Eye (tissue), 1 donor: ENCODE measurements around the gene POMT2.
A peak's percentile ranks its signal among the peaks of the same experiment; 100 is the strongest.

Experiments used
- DNase-seq: peaks from one replicate; pipeline ENCODE4 v3.0.0-alpha.2; 2015

The POMT2 gene

DNA sequence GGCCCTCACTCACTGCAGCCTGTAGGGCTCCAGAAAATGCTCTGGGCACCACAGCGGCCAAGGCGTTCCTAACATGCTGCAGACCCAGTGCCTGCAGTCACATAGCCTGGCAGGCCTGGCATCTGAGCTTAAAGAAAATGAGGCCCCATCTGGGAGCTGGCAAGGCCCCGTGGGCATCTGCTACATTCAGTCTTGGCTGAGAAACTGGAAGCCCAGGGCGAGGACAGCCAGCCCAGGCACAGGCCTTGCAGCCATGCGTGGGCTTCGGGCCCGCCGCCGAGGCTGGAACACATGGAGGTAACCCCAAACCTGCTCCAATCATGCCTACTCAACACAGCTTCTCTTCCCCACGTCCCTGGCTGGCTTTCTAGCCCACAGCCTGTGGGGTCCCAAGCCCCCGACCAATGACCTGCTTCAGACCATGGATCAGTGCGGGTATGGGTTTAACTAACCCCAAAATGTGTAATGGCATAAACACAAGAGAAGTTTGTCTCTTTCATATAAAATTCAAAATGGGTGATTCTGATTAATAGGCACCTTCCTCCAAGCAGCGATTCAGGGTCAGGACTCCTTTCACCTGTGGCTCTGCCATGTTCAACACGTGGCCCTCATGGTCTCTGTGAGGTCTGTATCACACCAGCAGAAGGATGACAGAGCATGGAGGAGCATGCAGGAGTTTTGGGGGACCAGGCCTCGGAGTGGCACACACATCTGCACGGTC is 56.1 kb downstream of the POMT2 start:
- DNase-seq: no peak

DNA sequence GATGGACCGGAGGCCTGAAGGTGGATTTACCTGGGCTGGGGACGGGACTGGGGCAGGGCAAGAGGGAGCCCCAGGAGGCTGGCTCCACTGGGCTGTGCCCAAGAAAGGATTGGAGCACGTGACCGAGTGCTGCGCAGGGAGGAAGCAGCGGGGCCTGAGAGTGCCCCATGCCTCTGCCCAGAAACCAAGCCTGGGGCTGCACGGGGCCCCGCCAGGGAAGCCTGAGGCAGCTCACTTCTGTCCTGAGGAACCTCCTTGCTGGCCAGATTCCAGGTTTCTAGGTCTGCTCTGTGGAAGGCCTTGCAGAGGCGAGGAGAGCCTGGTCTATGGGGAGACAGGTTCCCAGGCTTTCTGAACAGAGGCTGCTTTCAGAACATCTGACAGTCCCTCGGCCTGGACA is 60.1 kb downstream of the POMT2 start:
- peak; percentile 38 for DNase-seq

DNA sequence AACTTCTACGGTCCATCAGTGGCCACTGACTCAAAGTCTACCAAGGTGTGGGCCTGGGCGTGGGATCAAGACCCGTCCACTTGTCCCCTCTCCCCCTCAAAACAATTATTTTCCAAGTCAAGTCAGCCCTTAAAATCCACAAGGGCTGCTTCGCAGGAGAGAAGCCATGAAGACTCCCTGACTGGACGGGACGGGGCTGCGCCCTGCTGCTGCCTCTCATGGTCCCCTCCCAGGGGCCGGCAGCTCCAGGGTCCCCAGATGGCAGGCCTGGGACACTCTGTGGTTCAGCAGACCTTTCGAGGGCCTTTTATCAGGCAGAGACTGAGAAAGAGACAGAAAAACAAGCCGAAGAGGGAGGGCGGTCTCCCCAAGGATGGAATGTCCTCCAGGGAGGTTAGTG is 60.5 kb downstream of the POMT2 start:
- DNase-seq: no peak

DNA sequence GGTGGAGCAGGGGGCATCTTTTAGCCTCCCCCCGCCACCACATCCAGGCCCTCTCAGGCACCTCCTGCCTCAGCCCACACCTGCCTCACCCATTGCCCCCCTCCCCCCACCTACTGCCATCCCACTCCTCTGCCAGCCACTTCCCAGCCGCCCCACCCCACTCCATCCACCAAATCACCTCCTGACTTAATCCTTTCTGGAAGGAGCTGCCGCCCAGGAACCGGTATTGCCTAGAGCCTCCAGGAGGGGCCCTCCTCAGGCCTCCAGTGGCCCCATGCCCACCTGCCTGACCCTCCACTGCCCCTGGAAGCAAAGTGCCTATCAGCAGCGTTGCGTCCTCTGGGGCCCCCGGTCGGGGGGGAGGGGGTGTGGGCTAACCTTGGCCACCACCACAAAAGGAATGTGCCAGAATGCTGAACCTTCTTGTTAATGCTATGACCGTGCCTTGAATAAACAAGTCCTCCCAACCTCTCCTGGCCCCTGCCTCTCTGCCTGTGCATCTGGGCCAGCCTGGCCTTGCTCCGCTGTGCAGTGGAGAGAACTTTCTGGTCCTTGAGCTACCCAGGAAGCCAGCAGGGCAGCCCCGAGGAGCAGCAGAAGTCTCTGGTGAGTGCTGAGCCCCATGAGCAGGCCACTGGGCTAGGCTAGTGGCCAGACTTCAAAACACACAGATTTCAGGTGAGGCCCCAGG is 61.5 kb downstream of the POMT2 start:
- no peak for DNase-seq

DNA sequence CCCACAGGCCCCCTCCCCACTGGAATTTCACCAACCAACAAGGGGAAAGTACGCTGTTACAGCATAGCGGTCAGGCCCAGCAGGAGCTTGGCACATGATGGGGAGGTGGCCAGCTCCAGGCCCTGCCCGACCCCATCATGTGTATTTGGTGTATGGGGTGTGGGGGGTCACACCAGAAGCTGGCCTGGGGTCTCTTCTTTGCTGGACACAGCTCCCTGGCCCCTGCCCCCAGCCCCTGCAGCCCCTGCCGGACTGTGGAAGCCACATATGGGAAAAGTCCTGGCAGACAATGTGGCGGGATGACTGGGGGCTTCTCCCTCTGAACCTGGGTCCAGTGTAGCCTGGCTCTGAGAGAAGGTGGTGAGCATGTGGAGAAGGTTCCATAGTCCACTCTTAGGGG is 62.1 kb downstream of the POMT2 start:
- no peak for DNase-seq

DNA sequence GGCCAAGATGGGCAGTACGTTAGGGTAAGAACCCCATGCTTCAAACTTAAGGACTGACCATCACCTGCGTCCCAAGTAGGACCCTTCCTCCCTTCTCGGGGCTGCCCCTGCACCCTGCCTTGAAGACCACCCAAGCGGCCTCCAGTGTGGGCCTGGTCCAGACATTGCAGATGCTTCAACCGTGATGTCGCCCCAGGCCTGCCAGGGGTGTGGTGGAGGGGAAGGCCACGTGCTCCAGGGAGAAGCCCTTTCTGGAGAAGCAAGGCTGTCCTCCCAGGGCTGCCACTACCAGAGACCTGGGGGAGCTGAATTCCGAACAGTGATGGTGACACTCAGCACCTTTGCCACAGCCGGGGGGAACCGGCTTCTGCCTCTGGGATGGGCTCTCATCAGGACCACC is 63.0 kb downstream of the POMT2 start:
- no peak for DNase-seq

DNA sequence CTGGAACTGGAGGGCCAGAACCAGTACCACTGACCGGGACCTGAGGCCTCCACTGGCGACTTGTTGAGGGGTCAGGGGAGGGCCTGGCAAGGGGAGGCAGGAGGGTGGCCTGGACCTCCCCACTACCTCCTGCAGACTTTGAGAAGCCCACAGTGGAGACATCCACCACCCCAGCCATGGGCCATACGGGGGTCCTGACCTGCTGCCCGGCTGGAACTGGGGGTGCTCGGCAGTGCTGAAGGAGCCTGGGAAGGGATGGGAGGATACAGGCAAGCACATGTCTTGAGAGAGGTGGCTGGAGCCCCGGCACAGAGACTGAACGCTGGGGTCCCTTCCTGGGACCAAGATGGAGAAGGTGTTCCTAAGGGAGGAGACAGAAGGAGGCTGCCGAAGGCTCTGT is 64.0 kb downstream of the POMT2 start:
- DNase-seq: no peak

DNA sequence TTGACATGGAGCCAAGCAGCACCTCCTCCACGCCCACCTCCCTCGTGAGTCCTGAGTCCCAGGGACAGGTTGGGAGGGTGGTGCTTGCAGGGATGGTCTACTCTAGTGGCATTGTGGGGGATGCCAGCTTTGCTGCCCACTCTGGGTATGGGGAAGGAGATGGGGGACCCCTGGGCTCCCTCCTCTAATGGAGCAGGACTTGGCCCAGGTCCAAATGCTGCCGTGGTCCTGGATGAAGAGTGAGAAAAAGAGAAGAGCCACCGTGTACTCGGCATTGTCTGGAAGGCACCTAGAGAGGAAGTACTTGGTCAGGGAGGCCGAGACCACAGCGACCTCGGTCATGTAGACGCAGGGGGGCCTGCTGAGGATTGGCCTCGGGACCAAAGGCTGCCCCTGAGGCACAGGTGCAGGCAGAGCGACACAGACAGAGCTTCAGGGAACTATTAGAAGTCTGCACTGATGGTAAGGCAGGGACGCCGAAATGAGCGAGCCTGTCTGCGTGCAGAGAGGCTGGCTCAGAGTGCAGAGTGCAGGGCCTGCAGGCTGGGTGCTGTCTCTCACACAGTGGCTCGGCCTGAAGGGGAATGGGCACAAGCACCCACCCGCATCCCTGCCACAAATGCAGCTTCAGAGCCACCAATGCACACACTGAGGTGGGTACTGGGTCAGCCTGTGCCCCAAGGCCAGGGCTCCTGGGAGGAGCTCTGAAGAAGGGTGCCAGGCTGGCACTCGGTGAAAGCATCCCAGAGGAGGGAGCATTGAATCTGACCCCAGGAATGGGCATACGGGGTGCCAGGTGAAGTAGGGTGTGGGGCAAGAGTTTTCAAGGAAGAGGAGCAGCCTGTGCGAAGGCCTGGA is 67.1 kb downstream of the POMT2 start:
- no peak for DNase-seq

DNA sequence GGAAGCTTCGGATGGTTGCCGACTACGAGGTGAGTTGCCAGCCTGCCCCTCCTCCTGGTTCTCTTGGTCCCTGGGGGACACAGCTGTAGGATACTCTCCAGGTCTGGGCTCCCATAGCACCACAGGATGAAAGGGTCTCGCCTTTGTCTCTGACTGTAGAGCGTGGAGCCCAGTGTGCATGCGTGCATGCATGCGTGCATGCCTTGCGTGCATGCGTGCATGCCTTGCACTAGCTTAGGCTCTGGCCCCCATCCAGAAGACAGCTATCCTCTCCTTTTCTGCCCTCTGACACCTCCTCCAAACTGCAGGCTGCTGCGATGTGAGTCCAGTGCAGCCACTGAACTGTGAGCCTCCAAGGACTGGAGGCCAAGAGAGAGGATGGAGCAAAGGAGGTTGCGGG is 68.8 kb downstream of the POMT2 start:
- DNase-seq: no peak

DNA sequence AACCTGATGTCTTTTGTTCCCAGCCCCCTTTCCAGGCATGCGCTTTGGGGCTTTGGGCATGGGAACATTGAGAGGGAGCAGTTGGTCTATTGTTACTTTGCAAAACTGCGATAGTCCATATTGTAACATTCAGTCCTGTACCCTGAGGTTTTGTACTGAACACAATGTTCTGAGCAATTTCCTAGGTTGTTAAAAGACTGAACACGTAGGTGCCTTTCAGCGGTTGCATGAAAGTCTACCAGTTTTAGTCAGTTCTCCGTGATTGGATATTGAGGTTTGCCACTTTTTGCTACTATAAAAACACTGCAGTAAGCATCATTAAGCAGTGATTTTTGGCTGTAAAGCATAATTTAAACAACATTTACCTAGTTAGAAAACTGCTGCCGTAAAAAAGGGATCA is 69.8 kb downstream of the POMT2 start:
- DNase-seq: no peak

DNA sequence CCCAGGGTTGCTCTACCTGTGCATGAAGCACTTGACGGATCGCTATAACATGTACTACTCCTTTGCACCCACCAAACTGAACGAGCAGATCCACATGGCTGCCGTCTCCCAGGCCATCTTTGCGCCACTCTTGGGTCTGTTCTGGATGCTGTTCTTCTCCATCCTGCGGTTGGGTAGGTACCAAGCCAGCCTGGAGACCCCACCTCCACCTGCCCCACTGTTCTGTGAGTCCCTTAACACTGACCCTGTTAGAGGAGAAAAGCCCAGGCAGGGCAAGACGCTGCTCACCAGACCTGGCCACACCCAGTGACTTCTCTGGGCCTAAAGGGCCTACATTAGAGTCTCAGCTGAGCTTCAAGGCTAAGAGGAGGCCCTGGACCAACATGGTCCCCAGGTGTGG is 71.4 kb downstream of the POMT2 start:
- DNase-seq: no peak

DNA sequence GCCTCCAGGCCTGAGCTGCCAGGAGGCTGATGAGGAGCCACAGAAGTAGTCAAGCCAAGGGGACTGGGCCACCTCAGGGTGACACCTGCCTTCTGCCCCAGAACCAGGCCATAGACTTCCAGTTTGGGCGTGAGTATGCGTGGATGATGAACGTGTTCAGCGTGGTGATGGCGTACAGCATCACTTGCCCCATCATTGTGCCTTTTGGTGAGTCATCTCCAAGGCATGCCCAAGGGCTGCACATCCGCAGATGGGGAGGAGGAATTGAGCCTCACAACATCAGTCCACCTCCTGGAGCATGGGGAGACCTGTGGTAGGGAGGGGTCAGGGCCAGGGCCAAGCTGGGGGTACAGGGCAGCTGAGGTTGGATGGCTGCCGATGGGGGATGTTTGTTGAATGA is 72.0 kb downstream of the POMT2 start:
- DNase-seq: no peak

DNA sequence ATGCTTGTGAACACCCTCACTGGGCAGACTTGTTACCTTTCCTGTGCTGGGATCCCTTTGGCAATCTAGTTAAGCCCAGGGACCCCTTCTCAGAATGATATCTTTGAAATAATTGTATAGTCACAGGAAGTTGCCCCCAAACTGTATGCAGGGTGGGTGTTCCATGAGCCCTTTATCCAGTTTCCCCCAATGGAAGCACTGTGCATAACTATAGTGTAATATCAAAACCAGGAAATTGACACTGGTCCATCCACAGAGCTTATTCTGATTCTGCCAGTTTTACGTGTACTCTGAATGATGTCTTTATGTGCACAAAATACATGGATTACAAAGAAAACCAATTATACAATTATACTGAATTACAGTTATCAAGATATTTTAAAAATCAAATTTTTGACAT is 73.9 kb downstream of the POMT2 start:
- DNase-seq: no peak

DNA sequence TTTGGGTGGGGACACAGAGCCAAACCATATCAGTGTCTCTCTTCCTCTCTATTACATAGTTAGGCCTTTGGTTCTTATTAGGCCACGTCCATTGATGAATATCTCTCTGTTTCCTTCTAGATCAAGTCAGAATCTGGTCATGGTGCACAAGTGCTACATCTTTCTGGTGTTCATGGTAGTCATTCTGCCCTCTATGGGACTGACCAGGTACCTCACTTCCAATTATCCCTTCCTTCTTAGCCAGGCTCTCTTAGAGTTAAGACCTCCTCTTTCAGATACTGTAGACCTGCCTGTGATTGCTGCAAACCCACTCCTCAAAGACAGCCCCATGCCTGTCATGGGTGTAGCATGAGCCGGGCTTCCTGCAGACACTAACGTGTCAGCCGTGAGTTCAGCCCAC is 74.9 kb downstream of the POMT2 start:
- DNase-seq: no peak

DNA sequence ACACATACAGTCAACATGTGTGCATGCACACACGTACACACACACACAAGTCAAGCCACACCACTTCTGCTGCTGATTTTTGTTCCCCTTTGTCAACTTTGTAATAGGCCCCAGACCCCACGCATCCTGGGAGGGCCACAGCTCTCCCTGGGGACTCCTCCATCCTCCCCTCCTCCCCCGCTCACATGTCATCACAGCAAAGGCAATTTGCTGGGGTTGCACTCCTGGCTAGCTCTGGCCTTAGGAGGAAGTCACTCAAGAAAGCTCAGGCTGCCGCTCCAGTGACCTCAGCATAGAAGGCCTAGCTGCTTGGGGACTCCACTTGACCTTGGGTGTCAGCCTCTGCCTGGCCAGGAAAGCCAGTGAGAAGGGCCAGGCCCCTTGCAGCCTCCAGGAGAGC is 76.8 kb downstream of the POMT2 start:
- no peak for DNase-seq

DNA sequence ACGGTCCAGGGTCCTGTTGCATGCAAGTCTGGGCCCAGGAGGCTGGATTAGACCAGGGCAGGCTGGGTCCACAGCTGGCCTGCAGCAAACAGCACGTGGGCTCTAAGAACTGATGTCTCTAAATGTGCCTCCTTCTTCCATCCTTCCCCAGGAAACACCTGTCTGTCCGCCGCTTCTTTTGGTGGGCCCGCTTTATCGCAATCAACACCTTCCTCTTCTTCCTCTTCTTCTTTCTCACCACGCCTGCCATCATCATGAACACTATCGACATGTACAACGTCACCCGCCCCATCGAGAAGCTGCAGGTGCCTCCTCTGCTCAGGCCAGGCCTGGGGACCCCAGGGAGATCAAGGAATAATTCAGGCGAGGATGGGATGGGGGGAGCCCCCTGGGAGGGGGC is 77.9 kb downstream of the POMT2 start:
- DNase-seq: no peak

DNA sequence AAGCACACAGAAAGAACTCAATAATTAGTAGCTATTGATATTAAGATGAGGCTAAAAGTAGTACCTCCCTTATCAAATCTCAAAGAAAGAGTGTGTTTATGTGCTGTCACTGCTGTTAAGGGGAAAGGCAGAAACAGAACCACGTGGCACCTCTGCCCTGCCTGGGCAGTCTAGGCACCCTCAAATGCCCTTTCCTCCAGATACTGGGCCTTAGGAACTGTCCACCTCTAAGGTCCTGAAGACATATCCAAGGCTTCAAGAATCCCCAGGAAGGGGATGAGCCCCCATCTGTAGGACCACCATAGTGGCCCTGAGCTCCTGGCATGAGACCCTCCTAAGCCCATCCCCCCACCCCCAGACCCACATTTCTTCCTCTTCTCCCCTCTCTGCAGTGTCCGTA is 78.7 kb downstream of the POMT2 start:
- no peak for DNase-seq

DNA sequence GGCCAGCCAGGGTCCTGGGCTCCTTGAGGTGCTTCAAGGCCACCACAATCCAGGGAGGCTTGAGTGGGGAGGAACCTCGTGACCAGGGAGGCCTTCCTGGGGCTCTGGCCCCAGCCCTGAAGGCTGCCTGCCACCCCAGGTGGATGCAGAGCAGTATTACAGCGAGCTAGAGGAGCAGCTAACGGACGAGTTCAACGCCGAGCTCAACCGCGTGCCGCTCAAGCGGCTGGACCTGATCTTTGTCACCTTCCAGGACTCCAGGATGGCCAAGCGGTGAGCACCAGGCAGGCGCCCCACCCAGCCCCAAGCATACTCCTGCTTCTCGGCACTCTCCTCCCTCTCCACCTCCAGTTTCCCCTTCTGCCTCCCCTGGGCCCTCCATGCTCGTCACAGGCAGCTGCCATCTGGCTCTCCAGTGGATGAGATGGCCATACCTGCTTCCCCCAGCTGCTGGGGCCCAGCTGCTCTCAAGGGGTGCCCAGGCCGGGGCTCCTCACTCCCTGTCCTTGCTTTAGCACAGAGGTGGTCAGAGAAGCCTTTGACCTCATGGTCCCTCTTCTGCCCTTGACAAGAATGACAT is 80.3 kb downstream of the POMT2 start:
- DNase-seq: no peak

DNA sequence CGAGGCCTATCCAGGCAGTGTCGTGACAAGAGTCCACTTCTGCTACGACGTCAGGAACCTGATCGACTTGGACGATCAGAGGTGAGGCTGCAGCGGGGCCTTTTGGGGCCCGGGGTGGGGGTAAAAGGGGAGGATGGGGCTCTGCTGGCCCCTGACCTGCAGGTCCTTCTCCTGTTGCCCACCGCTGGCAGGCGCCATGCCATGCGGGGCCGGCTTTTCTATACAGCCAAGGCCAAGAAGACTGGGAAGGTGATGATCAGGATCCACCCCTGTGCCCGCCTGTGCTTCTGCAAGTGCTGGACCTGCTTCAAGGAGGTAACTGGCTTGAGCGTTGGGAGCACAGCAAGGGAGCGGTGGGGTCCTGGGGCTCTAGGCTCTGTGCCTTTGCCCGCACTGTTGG is 81.3 kb downstream of the POMT2 start:
- DNase-seq: no peak

DNA sequence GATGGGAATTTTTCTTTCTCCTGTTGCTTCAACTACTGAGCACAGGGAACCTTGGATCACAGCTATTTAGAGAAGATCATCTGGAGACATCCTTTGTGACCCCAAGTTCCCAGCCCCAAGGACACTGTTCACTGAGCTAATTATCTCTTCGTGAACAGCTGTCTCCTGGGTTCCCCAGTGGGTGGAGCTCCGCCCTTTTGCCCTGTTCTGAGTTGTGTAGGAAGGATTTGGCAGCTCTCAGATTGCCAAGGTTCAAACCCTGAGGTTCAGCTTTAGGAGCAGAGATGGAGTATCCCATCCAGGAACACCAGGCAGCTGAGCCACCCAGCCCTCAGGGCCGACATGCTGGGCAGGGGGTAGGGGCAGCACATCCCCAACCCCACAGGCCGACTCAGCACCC is 81.7 kb downstream of the POMT2 start:
- DNase-seq: no peak

DNA sequence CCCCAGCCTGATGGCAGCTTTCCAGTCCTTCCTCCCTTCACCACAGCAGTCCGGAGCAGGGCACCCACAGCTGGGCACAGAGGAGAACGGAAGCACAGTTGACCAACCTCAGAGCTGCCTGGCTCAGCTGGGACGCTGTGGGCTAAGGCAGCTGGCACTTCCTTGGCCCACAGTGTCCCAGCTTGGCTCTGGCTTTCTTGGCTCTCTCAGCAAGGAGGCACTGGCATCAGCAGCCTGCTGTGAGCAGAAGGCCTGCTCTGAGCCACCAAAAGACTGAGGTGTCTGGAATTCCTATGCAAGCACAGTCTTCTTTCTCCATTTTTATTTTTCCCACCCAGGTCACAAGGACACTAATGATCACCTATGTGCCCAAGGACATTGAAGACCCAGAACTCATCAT is 82.3 kb downstream of the POMT2 start:
- DNase-seq: no peak

DNA sequence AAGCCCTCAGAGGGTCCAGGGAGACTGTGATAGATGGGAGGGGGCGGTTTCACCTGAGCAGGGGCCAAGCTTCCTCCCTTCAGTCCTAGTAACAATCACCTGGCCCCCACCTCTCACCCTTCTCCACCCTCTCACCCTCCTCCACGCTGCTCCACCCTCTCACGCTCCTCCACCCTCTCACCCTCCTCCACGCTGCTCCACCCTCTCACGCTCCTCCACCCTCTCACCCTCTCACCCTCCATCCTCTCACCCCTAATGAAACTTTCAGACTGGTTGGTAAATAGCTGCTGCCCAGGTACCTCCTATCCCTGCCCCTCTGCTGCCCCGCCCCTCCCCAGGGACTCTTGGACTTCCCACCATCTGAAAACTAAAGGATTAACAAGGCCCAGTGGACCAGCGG is 83.9 kb downstream of the POMT2 start:
- DNase-seq: no peak

DNA sequence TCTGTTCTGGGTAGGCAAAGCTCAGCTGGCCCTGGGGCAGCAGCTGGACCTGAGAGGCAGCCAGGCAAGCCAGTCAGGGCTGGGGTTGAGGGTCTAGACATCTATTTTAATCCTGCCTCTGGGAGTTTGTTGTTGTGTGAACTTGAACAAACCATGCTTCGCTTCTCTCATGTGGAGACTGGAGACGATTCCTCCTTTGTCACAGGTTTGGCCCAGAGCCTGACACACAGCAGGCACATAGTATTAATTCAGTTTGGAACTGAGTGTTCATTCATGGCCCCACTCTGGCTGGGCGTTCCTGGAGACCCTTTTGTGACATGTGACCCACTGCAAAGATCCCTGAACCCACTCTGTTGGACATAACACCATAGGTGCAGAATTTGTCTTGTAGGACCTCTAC is 89.0 kb downstream of the POMT2 start:
- no peak for DNase-seq

DNA sequence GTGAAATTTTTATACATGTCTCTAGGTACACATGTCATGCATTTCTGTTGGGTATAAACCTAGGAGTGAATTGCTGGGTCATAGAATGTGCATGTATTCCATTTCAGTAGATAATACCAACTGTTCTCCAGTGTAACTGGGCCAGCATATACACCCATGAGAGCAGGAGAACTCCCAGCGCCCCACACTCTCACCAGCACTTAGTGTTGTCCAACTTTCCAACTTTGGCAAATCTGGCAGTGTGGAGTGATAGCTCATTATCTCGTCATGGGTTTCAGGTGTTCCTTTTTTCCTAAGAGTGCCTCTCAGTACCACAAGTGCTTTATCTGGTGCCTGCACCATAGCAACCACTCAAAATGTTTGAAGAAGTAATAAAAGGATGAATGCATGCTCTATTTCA is 89.8 kb downstream of the POMT2 start:
- no peak for DNase-seq
